ENCODE measurements around the gene MYO10. TPM values are rescaled to one million over a fixed set of nuclear protein-coding genes. Genes with fewer than 3 reads are reported as not detected.
A peak's percentile ranks its signal among the peaks of the same experiment; 100 is the strongest.

The MYO10 gene
- total and polyA plus RNA-seq, 2 experiments from 2014 or later = 8.2 to 9.3 TPM

DNA sequence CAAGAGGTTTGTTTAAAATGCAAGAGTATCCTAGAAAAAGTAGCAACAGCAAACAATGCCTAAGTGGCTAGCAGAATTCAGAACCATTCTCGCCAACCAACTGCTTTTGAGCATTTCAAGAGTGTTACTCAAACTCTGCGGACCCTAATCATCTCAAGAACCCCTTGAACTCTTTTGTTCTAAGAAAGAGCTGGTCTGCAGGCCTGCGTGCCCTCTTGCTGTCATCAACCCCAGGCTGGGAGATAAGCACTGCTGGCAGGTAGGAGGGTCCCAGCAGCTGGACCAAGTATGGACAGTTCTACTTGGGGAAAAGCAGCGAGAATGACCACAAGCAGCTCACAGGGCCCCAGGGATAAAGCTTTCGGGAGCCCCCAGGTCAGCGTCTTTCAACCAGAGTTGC is 38.3 kb downstream of the MYO10 start:
- H3K27ac ChIP-seq = peak overlapping the region; percentile 91
- H3K4me1 ChIP-seq (ENCODE audit: low read depth) = peaks cover 32% of the 10 kb centered on the region
- TF ChIP-seq, protein P1, sequence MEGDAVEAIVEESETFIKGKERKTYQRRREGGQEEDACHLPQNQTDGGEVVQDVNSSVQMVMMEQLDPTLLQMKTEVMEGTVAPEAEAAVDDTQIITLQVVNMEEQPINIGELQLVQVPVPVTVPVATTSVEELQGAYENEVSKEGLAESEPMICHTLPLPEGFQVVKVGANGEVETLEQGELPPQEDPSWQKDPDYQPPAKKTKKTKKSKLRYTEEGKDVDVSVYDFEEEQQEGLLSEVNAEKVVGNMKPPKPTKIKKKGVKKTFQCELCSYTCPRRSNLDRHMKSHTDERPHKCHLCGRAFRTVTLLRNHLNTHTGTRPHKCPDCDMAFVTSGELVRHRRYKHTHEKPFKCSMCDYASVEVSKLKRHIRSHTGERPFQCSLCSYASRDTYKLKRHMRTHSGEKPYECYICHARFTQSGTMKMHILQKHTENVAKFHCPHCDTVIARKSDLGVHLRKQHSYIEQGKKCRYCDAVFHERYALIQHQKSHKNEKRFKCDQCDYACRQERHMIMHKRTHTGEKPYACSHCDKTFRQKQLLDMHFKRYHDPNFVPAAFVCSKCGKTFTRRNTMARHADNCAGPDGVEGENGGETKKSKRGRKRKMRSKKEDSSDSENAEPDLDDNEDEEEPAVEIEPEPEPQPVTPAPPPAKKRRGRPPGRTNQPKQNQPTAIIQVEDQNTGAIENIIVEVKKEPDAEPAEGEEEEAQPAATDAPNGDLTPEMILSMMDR (IDR thresholded peaks at IDR 0.05; ENCODE audit: low read depth, low read length) = no peak
- no peaks in the 10 kb centered on the region for H3K9me3 ChIP-seq (ENCODE audit: low read depth)
- no peak overlapping the region for H3K4me3 ChIP-seq
- H3K27me3 ChIP-seq = no peaks in the 10 kb centered on the region
- H3K36me3 ChIP-seq = no peaks in the 10 kb centered on the region
- DNase-seq (ENCODE audit: low read depth in 1 of 2, low spot score in 1 of 2) = peak in 1 of 2 donors; percentile 86

DNA sequence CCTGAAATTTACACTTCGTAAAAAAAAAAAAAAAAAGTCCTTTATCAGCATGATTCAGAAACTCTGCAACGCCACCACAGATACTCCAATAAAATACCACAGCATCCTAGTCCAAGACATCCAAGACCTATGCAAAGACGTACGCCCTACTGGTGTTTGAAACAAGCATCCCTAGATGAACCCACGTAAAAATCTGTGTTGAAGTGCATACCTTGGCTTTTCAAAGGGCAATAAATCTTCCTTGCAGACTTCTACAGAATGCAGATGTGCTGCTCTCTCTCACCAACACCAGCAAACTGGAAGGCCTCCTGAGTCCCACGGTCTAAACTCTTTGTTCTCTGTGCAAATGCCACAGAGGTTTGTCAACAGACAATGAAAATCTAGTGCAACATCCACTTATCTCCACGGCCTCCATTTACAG is 38.8 kb downstream of the MYO10 start:
- Histone ChIP-seq H3K36me3 (no peaks in the 10 kb centered on the region), H3K27me3 (no peaks in the 10 kb centered on the region), H3K27ac (peak overlapping the region; percentile 91), H3K4me3 (no peak overlapping the region), H3K4me1 (ENCODE audit: low read depth) (peaks cover 32% of the 10 kb centered on the region), H3K9me3 (ENCODE audit: low read depth) (no peaks in the 10 kb centered on the region)
- TF ChIP-seq, protein P1 (IDR thresholded peaks at IDR 0.05; ENCODE audit: low read depth, low read length) = peak; percentile 2
- peak; percentile 73 to 78 for DNase-seq (ENCODE audit: low read depth in 1 of 2, low spot score in 1 of 2)

DNA sequence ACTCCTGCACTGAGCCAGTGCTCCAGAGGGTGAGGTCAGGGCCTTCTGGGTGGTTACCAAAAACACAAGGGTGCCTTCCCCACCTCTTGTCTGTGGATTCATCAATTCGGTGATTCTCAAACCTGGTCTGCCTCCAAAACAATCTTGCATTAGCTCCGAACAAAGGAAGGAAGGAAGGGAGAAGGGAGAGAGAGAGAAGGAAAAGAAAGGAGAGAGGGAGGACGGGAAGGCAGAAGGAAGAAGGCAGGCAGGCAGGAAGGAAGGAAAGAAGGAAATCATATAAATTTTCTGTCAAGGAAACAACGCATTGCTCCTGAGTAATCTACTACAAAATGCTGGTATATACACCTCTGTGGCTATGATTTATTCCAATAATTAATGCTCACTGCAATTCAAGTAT is 39.3 kb downstream of the MYO10 start:
- H3K9me3 ChIP-seq (ENCODE audit: low read depth) = no peaks in the 10 kb centered on the region
- no peak overlapping the region for H3K4me3 ChIP-seq
- H3K36me3 ChIP-seq = no peaks in the 10 kb centered on the region
- DNase-seq (ENCODE audit: low read depth in 1 of 2, low spot score in 1 of 2) = no peak
- TF ChIP-seq, protein P1 (IDR thresholded peaks at IDR 0.05; ENCODE audit: low read depth, low read length) = no peak
- H3K27me3 ChIP-seq = no peaks in the 10 kb centered on the region
- H3K27ac ChIP-seq = peak overlapping the region; percentile 91
- peaks cover 32% of the 10 kb centered on the region for H3K4me1 ChIP-seq (ENCODE audit: low read depth)

DNA sequence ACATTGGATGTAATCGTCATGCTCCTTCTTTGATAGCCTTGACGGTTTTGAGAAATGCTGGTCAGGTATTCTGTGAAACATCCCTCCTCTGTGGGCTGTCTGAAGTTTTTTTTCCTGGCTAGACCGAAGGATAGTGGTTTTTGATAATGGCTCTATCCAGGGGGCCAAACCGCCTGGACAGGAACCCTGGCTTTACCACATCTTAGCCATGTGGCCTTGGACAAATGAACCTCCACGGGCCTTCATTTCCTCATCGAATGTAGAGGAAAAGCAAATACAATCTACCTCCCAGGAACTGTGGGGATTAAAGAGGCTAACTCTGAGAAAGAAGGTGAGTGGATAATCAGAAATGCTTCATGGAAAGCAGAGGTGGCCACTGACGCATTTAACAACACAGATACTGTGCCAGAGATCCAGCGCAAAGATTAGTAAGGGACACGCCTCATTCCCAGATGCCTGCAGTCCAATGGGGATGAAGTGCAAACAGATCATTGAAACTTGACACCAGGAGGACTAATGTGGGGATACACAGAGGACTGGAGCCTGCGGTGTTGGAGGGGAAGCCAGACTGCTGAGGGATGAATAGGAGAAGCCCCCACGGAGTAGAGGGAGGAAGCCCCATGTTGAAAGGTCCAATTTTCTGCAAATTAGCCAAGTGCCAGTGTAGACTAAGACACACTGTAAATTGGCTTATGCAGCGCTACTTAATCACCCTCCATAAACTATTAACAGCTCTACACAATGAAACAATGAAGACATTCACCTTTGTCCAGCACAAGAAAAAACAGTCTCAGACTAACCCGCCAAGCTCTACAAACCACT is 41.6 kb downstream of the MYO10 start:
- peaks cover 35% of the 10 kb centered on the region for H3K4me1 ChIP-seq (ENCODE audit: low read depth)
- H3K27me3 ChIP-seq = no peaks in the 10 kb centered on the region
- TF ChIP-seq, protein P1 (IDR thresholded peaks at IDR 0.05; ENCODE audit: low read depth, low read length) = no peak
- H3K36me3 ChIP-seq = no peaks in the 10 kb centered on the region
- no peaks in the 10 kb centered on the region for H3K9me3 ChIP-seq (ENCODE audit: low read depth)
- no peak overlapping the region for H3K27ac ChIP-seq
- DNase-seq (ENCODE audit: low read depth in 1 of 2, low spot score in 1 of 2) = peak; percentile 54 to 55
- H3K4me3 ChIP-seq = no peak overlapping the region

DNA sequence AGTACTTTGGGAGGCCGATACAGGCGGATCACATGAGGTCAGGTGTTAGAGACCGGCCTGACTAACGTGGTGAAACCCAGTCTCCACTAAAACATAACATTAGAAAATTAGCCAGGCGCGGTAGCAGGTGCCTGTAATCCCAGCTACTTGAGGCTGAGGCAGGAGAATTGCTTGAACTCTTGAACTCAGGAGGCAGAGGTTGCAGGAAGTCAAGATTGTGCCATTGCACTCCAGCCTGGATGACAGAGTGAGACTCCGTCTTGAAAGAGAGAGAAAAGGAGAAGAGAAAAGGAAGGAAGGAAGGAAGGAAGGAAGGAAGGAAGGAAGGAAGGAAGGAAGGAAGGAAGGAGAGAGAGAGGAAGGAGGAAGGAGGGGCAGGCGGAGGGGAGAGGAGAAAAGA is 45.1 kb downstream of the MYO10 start:
- no peaks in the 10 kb centered on the region for H3K9me3 ChIP-seq (ENCODE audit: low read depth)
- H3K4me3 ChIP-seq = no peak overlapping the region
- DNase-seq (ENCODE audit: low read depth in 1 of 2, low spot score in 1 of 2) = no peak
- H3K36me3 ChIP-seq = no peaks in the 10 kb centered on the region
- H3K4me1 ChIP-seq (ENCODE audit: low read depth) = peaks cover 20% of the 10 kb centered on the region
- no peak overlapping the region for H3K27ac ChIP-seq
- no peaks in the 10 kb centered on the region for H3K27me3 ChIP-seq
- TF ChIP-seq, protein P1 (IDR thresholded peaks at IDR 0.05; ENCODE audit: low read depth, low read length) = no peak

All from cardiac muscle cell (in vitro differentiated cells and primary cell).